T47D (cell line): ENCODE measurements around the gene ZBTB16.

Experiments used
- DNase-seq, 2 experiments: peaks; one replicate each; pipeline versions ENCODE4 v3.0.0 to v3.0.0-alpha.2; 2011 to 2012; ENCODE audit warnings: low read depth in 1 of 2, low spot score in 1 of 2
- JUND ChIP-seq: IDR thresholded peaks from 2 replicates; pipeline ENCODE4 v1.6.1; 2012; ENCODE audit warnings: low read depth
- in situ Hi-C: cut with HindIII; loops from 2 replicates; pipeline ENCODE4 v1.10.0; 2016; ENCODE audit warnings: low sequenced_read_pairs, low pct_unique_long_range_greater_than_20kb

The ZBTB16 gene

DNA sequence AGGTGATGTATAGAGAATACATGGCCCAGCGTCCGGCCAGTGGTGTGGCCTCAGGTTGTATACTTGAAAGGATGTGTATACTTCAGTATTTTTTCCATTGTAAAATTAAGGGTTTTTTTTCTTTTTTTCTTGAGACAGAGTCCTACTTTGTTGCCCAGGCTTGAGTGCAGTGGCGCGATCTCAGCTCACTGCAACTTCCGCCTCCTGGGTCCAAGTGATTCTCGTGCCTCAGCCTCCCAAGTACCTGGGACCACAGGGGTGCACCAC lies 15.8 kb downstream of the ZBTB16 start:
- in situ Hi-C loops, result no loop called here
- no peak for TF ChIP-seq JUND
- no peak for DNase-seq

DNA sequence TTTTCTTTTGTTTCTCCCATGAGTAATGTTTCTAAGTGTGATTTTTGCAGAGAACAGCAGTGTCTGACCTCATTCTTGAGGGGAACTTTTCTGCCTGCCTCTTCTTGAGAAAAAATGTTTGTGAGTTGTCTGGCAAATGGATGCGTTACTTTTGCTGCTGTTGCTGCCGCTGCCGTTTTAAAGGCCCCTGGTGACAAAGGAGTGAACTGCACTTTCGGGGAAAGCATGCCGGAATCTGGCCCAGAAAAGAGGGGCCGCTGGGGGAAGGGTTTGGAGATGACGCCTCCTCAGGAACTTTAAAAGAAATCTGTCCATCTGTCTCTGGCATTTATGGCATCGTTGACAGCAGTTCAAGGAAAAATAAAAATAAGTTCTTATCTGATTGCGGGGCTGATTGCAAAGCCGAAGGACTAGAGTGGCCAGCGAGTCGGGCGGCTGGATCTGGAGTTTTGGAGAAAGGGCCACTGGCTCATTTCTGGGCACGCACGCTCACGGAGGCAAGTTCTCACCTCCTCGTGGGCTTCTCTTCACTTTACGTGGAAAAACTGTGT lies 16.5 kb downstream of the ZBTB16 start:
- TF ChIP-seq JUND, result no peak
- peak; percentile 23 to 30 for DNase-seq
- in situ Hi-C loops, result no loop called here

DNA sequence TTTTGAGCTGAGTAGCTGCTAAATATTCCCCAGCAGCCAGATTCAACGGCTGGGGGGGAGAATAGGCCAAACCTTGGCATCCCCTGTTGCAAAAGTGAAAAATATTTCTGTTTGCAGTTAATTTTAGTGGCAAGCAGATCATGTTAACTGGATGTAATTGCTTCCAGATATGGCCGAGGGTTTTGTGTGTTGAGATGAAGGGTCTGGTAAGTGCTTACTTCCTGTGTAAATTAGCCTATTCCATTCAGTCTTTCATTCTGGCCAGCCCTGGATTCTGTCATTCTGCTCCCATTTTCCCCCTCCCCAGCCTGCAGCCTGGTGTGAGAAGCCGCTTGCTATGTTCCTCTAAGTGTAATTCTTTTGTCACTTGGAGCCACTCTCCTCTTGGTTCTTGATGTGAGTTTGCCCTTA lies 17.4 kb downstream of the ZBTB16 start:
- DNase-seq, result no peak
- no peak for TF ChIP-seq JUND
- in situ Hi-C loops, result no loop called here

- in situ Hi-C loops, result no loop called here
- DNase-seq, result no peak
- TF ChIP-seq JUND, result no peak
These were observed 18.2 kb downstream of the ZBTB16 start for GRCh38 chr11:114077482-114078305.

DNA sequence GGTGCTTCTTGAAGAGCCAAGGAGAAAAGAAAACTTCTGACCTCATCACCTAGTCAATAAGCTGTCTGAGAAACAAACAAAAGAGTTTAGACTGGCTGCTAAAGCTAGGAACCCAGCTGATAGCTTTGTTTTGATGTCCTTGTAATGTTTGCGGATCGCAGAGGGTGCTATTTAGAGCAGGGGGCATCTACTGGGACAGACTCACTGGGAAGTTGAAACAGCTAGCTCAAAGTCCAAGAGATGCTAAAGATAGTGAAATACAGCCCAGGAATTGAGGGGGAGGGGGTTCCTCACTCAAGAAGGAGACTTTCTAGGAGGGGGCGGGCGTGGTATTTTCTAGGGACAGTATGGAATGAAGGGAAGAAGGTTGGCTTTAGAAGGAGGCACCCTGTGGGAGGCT lies 18.9 kb downstream of the ZBTB16 start:
- no peak for DNase-seq
- TF ChIP-seq JUND, result no peak
- in situ Hi-C loops, result no loop called here

DNA sequence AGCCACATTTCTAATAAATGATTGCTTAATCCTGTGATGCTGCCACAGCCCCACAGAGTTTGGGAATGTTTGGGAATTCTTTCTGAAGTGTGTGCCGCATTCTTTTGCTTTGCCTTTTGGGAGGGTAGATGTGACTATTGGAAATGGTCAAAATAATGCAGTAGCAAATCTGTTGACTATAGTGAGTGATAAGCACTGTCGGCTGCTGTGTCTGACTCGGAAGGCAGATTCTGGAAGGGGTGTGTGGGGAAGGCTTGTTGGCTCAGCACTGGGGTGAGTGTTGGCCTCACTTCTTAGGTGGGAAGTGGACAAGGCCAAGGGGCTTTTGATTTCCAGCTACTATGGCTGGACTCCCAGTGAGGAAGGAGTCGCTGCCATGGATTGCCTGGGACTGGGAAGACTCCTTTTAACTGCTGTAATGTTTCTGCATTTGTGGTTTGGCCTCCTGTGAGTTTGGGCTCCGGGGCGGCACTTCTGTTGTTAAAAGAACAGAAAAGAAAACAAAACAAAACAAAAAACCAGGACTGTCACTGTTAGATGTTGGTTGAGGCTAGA lies 20.1 kb downstream of the ZBTB16 start:
- no peak for TF ChIP-seq JUND
- DNase-seq, result no peak
- in situ Hi-C loops, result no loop called here

DNA sequence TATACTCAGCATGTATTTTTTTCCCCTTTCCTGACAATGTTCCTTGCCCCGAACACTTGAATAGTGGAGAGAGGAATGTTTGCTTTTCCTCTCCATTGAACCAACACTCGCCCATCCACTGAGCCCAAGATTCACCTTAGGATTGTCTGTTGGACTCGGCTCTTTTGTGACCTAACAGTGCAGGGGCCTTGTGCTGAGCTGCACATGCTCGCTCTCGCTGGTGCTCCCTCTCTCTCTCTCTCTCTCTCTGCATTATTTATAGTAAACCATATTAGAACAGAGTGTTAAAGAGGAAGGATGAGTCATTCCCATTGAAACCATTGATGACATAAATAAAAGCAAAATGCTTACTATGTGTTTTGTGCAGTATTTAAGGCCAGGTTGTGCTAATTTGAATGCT lies 20.7 kb downstream of the ZBTB16 start:
- in situ Hi-C loops, result no loop called here
- DNase-seq, result no peak
- TF ChIP-seq JUND, result no peak

DNA sequence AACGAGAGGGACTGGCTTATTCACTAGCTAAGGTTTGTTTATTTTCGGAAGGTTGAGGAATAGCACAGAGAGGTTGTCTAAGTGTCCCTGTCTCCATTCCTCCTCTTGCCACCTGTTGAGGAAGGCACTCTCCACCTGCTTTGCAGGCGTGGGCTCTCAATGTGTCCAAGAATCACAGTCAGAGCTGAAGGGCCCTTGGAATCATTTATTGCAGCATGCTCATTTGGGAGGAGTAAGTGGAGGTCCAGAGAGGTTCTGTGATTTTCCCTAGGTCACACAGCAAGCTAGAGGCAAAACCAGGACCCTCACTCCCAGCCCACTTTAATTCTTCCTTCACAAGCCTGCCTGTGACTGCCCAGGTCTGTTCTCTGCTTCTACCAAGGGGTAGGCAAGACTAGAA lies 21.3 kb downstream of the ZBTB16 start:
- no peak for DNase-seq
- TF ChIP-seq JUND, result no peak
- in situ Hi-C loops, result no loop called here

- TF ChIP-seq JUND, result no peak
- DNase-seq, result no peak
- in situ Hi-C loops, result no loop called here
These were observed 22.3 kb downstream of the ZBTB16 start for GRCh38 chr11:114081641-114082414.

GRCh38 chr11:114082415-114082748 lies 22.9 kb downstream of the ZBTB16 start:
- in situ Hi-C loops, result no loop called here
- no peak for DNase-seq
- TF ChIP-seq JUND, result no peak

DNA sequence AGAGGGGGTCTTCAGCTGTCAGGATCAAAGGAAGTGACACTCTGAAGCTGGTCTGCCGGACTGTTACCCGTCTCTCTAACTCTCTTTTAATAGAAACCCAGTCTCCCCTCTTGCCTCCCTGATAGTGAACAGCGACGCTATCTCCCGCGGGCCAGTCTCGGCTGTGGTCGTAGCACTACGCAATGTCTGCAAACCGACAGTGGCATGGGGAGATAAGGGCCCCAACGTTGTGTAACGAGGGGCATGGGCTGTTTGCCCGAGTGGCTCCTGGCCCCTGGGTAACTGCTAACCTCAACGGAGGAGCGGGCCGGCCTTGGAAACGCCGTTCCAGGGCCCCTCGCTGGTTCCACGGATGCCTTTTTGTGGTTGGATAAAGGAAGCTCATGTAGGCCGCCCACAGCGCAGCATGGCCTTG lies 23.3 kb downstream of the ZBTB16 start:
- no peak for TF ChIP-seq JUND
- DNase-seq, result no peak
- in situ Hi-C loops, result no loop called here

- no peak for DNase-seq
- in situ Hi-C loops, result no loop called here
These were observed 24.1 kb downstream of the ZBTB16 start for GRCh38 chr11:114083391-114084252.

More at GRCh38 chr11:114083391-114084252, 24.1 kb downstream of the ZBTB16 start:
- TF ChIP-seq JUND, result no peak
